SK-N-SH treated with all-trans-retinoic acid at 6 μM for 48 hours (cell line): ENCODE measurements around the gene ATP6V0D1.

Source experiments
- ATAC-seq: fragments of 200-7000 bp; cut with Tn5 transposase; 3 replicates; pipeline ENCODE4 v1.9.1; 2020; ENCODE audit warnings: mild to moderate bottlenecking, moderate library complexity
- ARNTL ChIP-seq: fragments of 450-650 bp; formaldehyde crosslinking; IDR thresholded peaks from 2 replicates; pipeline ENCODE4 v1.5.0; 2020; ENCODE audit warnings: low read depth, mild to moderate bottlenecking, moderate library complexity, borderline replicate concordance
- BACH2 ChIP-seq: fragments of 250-450 bp; sonication (Bioruptor Pico); IDR thresholded peaks from 2 replicates; pipeline ENCODE4 v1.9.0; 2021; ENCODE audit warnings: mild to moderate bottlenecking, borderline replicate concordance
- CREB5 ChIP-seq: fragments of 250-450 bp; sonication (Bioruptor Pico); IDR thresholded peaks from 2 replicates; pipeline ENCODE4 v1.5.1; 2020; ENCODE audit warnings: low read depth, mild to moderate bottlenecking, moderate library complexity
- CSDC2 ChIP-seq: fragments of 250-450 bp; sonication (Bioruptor Pico); IDR thresholded peaks from 2 replicates; pipeline ENCODE4 v1.5.0; 2020; ENCODE audit warnings: mild to moderate bottlenecking, moderate library complexity
- CSRNP3 ChIP-seq: fragments of 250-450 bp; sonication (Bioruptor Pico); IDR thresholded peaks from 2 replicates; pipeline ENCODE4 v1.5.1; 2021; ENCODE audit warnings: mild to moderate bottlenecking, moderate library complexity
- GLIS3 ChIP-seq: fragments of 250-450 bp; sonication (Bioruptor Pico); IDR thresholded peaks from 2 replicates; pipeline ENCODE4 v1.5.0; 2020; ENCODE audit warnings: mild to moderate bottlenecking, moderate library complexity
- ISL1 ChIP-seq: fragments of 250-450 bp; sonication (Bioruptor Pico); IDR thresholded peaks from 2 replicates; pipeline ENCODE4 v2.1.2; 2022; ENCODE audit warnings: mild to moderate bottlenecking, moderate library complexity
- OSR1 ChIP-seq: fragments of 250-450 bp; sonication (Bioruptor Pico); IDR thresholded peaks from 2 replicates; pipeline ENCODE4 v1.8.0; 2022; ENCODE audit warnings: moderate library complexity, mild to moderate bottlenecking, inconsistent platforms
- PATZ1 ChIP-seq: fragments of 250-450 bp; sonication (Bioruptor Pico); IDR thresholded peaks from 2 replicates; pipeline ENCODE4 v1.8.0; 2020; ENCODE audit warnings: mild to moderate bottlenecking, moderate library complexity, borderline replicate concordance
- POU6F1 ChIP-seq: fragments of 250-450 bp; sonication (Bioruptor Pico); IDR thresholded peaks from 2 replicates; pipeline ENCODE4 v1.8.0; 2021; ENCODE audit warnings: low read depth, mild to moderate bottlenecking, moderate library complexity, borderline replicate concordance
- RARB ChIP-seq: fragments of 250-450 bp; sonication (Bioruptor Pico); IDR thresholded peaks from 2 replicates; pipeline ENCODE4 v1.8.0; 2021; ENCODE audit warnings: mild to moderate bottlenecking, moderate library complexity
- SNAI2 ChIP-seq: fragments of 250-450 bp; sonication (Bioruptor Pico); IDR thresholded peaks from 2 replicates; pipeline ENCODE4 v1.5.0; 2020; ENCODE audit warnings: mild to moderate bottlenecking, moderate library complexity
- TCF4 ChIP-seq: fragments of 250-450 bp; sonication (Bioruptor Pico); IDR thresholded peaks from 2 replicates; pipeline ENCODE4 v1.8.0; 2021; ENCODE audit warnings: mild to moderate bottlenecking, moderate library complexity, borderline replicate concordance
- TOX ChIP-seq: fragments of 250-450 bp; sonication (Bioruptor Pico); IDR thresholded peaks from 2 replicates; pipeline ENCODE4 v1.8.0; 2021; ENCODE audit warnings: mild to moderate bottlenecking, moderate library complexity, borderline replicate concordance
- TSHZ2 ChIP-seq: fragments of 250-450 bp; sonication (Bioruptor Pico); IDR thresholded peaks from 2 replicates; pipeline ENCODE4 v1.5.0; 2020; ENCODE audit warnings: mild to moderate bottlenecking, moderate library complexity
- ZC3H10 ChIP-seq: fragments of 250-450 bp; sonication (Bioruptor Pico); IDR thresholded peaks from 2 replicates; pipeline ENCODE4 v1.5.1; 2021; ENCODE audit warnings: mild to moderate bottlenecking, moderate library complexity
- ZFP3 ChIP-seq: fragments of 250-450 bp; sonication (Bioruptor Pico); IDR thresholded peaks from 2 replicates; pipeline ENCODE4 v1.5.0; 2020; ENCODE audit warnings: mild to moderate bottlenecking, moderate library complexity
- ZFP30 ChIP-seq: fragments of 450-650 bp; formaldehyde crosslinking; IDR thresholded peaks from 2 replicates; pipeline ENCODE4 v1.5.0; 2022; ENCODE audit warnings: mild to moderate bottlenecking, moderate library complexity
- ZNF565 ChIP-seq: fragments of 450-650 bp; formaldehyde crosslinking; conservative IDR thresholded peaks from 2 replicates; pipeline ENCODE4 v1.5.0; 2020; ENCODE audit warnings: low read depth, mild to moderate bottlenecking, moderate library complexity
- ZNF70 ChIP-seq: fragments of 450-650 bp; formaldehyde crosslinking; IDR thresholded peaks from 2 replicates; pipeline ENCODE4 v1.5.0; 2020; ENCODE audit warnings: mild to moderate bottlenecking, moderate library complexity
- ZNF8 ChIP-seq: fragments of 450-650 bp; formaldehyde crosslinking; IDR thresholded peaks from 2 replicates; pipeline ENCODE4 v1.5.0; 2020; ENCODE audit warnings: mild to moderate bottlenecking, moderate library complexity

Gene ATP6V0D1

GRCh38 chr16:67459066-67459860 is 21.7 kb downstream of the ATP6V0D1 start:
- ATAC-seq = peak; percentile 41
- no peak for TF ChIP-seq ISL1 (CRISPR knock-in tag)
- no peak for TF ChIP-seq CSDC2 (CRISPR knock-in tag)
- no peak for TF ChIP-seq ZC3H10 (CRISPR knock-in tag)
- TF ChIP-seq TCF4 (CRISPR knock-in tag) = no peak
- no peak for TF ChIP-seq RARB (CRISPR knock-in tag)
- TF ChIP-seq ZNF70 (CRISPR knock-in tag) = no peak
- TF ChIP-seq ARNTL (CRISPR knock-in tag) = no peak
- TF ChIP-seq ZFP30 = no peak
- TF ChIP-seq CSRNP3 = no peak
- no peak for TF ChIP-seq GLIS3 (CRISPR knock-in tag)
- no peak for TF ChIP-seq TOX (CRISPR knock-in tag)
- TF ChIP-seq TSHZ2 (CRISPR knock-in tag) = no peak
- TF ChIP-seq BACH2 (CRISPR knock-in tag) = no peak
- no peak for TF ChIP-seq SNAI2 (CRISPR knock-in tag)
- TF ChIP-seq ZNF8 (CRISPR knock-in tag) = no peak

GRCh38 chr16:67458121-67458641 is 22.8 kb downstream of the ATP6V0D1 start:
- ATAC-seq = no peak
- TF ChIP-seq ZNF565 (CRISPR knock-in tag) (no peak), SNAI2 (CRISPR knock-in tag) (no peak), CSRNP3 (no peak), PATZ1 (no peak), ZFP3 (CRISPR knock-in tag) (no peak), ZFP30 (no peak), ZC3H10 (CRISPR knock-in tag) (no peak), ARNTL (CRISPR knock-in tag) (no peak), CSDC2 (CRISPR knock-in tag) (no peak), POU6F1 (CRISPR knock-in tag) (no peak), BACH2 (CRISPR knock-in tag) (no peak)

- no peak for ATAC-seq
- TF ChIP-seq ZFP30 = no peak
- TF ChIP-seq OSR1 = no peak
- no peak for TF ChIP-seq TSHZ2 (CRISPR knock-in tag)
- TF ChIP-seq ZNF8 (CRISPR knock-in tag) = no peak
- no peak for TF ChIP-seq ZNF565 (CRISPR knock-in tag)
- no peak for TF ChIP-seq ZC3H10 (CRISPR knock-in tag)
- TF ChIP-seq ZNF70 (CRISPR knock-in tag) = no peak
- TF ChIP-seq ARNTL (CRISPR knock-in tag) = no peak
- no peak for TF ChIP-seq BACH2 (CRISPR knock-in tag)
- TF ChIP-seq CREB5 (CRISPR knock-in tag) = no peak
These were observed 23.3 kb downstream of the ATP6V0D1 start for GRCh38 chr16:67457611-67458010.
